AG04450 (cell line): ENCODE measurements around the gene NR2C2. TPM values are rescaled to one million over a fixed set of nuclear protein-coding genes. Genes with fewer than 3 reads are reported as not detected.

Experiments
- CTCF ChIA-PET: fragments of 300-600, 350-600 bp; formaldehyde crosslinking; extraction: SDS; loops from one replicate; lab custom pipeline; 2022; ENCODE audit warnings: antibody characterized with exemption, inconsistent platforms; lab: Charles Lee
- POLR2A ChIA-PET: fragments of 350-600 bp; formaldehyde crosslinking; extraction: SDS; loops from one replicate; lab custom pipeline; 2021; ENCODE audit warnings: antibody characterized with exemption, inconsistent platforms; lab: Yijun Ruan, JAX
- DNase-seq: peaks from one replicate; pipeline ENCODE4 v3.0.0-alpha.2; 2011; ENCODE audit warnings: low read depth, low spot score
- H3K27ac ChIP-seq: one replicate; pipeline ENCODE4 v1.5.1; 2012; ENCODE audit warnings: low read depth, low read length, control low read depth
- H3K27me3 ChIP-seq: one replicate; pipeline ENCODE4 v1.6.0; 2012; ENCODE audit warnings: low read length; ENCODE audit not compliant: control insufficient read depth, insufficient read depth
- H3K4me3 ChIP-seq: 2 replicates; pipeline ENCODE4 v1.5.1; 2011; ENCODE audit warnings: mild to moderate bottlenecking, low read depth, low read length, control low read depth
- H3K9me3 ChIP-seq: 2 replicates; pipeline ENCODE4 v1.5.1; 2012; ENCODE audit warnings: low read length; ENCODE audit not compliant: control insufficient read depth, insufficient read depth
- polyA plus RNA-seq: library from polyadenylated mRNA; depleted of rRNA; stranded (reverse); fragments of >200 nt; gene quantifications from 2 replicates; pipeline ENCODE4 v1.2.3, GENCODE V29; 2011
- TF ChIP-seq, protein P1 (sequence below): IDR thresholded peaks from 2 replicates; pipeline ENCODE4 v1.5.1; 2011; ENCODE audit warnings: low read depth, low read length, control low read depth, inconsistent platforms

NR2C2 gene
- polyA plus RNA-seq, 1 experiment, result 16.1 TPM

DNA sequence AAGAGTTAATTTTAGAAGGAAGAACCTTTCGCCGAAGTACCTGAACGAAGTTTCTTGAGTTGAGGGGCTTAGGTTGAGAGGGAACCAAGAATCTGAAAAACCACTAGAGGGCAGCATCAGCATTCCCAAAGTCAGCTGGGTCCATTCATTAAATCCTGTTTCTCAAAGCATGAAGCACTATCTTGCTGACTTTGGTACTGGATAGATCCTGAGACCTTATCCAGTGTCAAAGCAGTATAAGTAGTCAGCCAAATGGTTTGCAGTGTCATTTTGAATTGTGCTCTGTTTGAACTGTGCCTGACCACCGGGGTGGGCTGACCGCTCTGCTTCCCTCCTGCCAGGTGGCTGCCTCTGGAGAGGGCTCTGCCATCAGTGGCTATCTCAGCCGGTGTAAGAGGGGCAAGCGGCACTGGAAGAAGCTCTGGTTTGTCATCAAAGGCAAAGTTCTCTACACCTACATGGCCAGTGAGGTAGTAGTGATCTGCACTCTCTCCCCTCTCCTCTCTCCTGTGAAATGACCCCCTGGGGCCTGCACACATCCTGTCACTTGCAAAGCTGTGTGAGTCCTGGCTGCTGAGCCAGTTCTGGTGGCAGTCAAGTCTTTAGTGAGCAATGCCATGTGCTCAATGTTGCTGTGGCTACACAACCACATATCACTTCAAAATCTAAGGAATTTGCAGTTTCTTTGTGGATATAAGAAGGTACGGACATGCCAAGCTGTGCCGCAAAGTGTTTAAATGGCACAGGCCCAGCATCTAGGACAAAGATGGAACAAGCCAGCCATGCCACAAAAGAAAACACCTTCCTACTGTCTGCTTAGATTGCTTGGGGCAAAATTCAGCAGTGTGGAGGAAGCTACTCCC is 21.4 kb upstream of the NR2C2 start:
- no peaks in the 10 kb centered on the region for H3K9me3 ChIP-seq
- no peak overlapping the region for H3K4me3 ChIP-seq
- ChIA-PET POLR2A (no interaction called here), CTCF (interaction anchor here (0.5 to 2.8 kb wide), 28 partner anchors 10 to 479 kb away, joined by 3 to 11 read pairs (median 4); partner anchors contain the start of genes CAPN7, MRPS25 and NR2C2)
- TF ChIP-seq, protein P1, sequence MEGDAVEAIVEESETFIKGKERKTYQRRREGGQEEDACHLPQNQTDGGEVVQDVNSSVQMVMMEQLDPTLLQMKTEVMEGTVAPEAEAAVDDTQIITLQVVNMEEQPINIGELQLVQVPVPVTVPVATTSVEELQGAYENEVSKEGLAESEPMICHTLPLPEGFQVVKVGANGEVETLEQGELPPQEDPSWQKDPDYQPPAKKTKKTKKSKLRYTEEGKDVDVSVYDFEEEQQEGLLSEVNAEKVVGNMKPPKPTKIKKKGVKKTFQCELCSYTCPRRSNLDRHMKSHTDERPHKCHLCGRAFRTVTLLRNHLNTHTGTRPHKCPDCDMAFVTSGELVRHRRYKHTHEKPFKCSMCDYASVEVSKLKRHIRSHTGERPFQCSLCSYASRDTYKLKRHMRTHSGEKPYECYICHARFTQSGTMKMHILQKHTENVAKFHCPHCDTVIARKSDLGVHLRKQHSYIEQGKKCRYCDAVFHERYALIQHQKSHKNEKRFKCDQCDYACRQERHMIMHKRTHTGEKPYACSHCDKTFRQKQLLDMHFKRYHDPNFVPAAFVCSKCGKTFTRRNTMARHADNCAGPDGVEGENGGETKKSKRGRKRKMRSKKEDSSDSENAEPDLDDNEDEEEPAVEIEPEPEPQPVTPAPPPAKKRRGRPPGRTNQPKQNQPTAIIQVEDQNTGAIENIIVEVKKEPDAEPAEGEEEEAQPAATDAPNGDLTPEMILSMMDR, result peak; percentile 83
- peak; percentile 39 for DNase-seq
- no peaks in the 10 kb centered on the region for H3K27me3 ChIP-seq
- H3K27ac ChIP-seq, result no peak overlapping the region

DNA sequence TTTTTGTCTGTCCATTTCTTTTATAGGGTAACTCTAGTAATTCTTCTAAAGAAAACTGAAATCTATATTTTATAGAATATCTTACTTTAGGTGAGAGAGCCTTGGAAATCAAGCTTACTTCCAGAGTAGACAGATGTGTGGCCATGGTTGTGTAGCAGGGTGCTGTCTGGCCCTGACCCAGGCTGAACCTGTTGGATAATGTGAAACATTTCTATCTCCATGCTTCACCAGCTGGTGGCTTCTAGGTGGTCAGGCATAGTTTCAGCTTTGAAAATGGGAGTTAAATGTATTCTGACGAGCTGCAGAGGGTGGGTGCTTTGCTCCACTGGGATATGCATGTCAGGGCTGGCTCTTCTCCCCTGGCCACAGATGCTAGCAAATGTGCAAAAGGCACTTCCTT is 20.8 kb upstream of the NR2C2 start:
- Histone ChIP-seq H3K27me3 (no peaks in the 10 kb centered on the region), H3K9me3 (no peaks in the 10 kb centered on the region), H3K27ac (no peak overlapping the region), H3K4me3 (no peak overlapping the region)
- TF ChIP-seq, protein P1, result no peak
- POLR2A ChIA-PET, result interaction anchor here (0.6 kb wide), 1 partner anchor 51 kb away, joined by 4 read pairs; no protein-coding TSS in a partner anchor
- CTCF ChIA-PET, result interaction anchor here (0.5 to 2.8 kb wide), 32 partner anchors 10 to 478 kb away, joined by 3 to 11 read pairs (median 4); partner anchors contain the start of genes CAPN7, MRPS25 and NR2C2
- DNase-seq, result no peak

DNA sequence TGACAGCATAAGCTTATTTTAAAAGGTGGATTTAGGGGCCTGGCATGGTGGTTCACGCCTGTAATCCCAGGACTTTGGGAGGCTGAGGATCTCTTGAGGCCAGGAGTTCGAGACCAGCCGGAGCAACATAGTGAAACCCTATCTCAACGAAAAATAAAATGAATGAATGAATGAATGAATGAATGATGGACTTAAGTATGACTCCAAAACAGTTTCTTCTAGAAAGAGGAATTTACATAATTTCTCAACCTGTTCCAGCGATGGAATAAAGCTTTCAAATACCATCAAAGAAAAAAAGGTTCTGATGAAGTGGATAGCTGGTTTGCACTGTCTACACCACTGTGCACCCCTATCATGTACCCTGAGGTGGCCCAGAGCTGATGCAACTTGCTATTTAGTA is 20.1 kb upstream of the NR2C2 start:
- Histone ChIP-seq H3K4me3 (no peak overlapping the region), H3K27me3 (no peaks in the 10 kb centered on the region), H3K27ac (no peak overlapping the region), H3K9me3 (no peaks in the 10 kb centered on the region)
- DNase-seq, result no peak
- POLR2A ChIA-PET, result interaction anchor here (0.6 kb wide), 1 partner anchor 50 kb away, joined by 4 read pairs; no protein-coding TSS in a partner anchor
- CTCF ChIA-PET, result interaction anchor here (1.1 to 2.8 kb wide), 14 partner anchors 10 to 415 kb away, joined by 3 to 11 read pairs (median 4); partner anchors contain the start of genes CAPN7 and NR2C2
- TF ChIP-seq, protein P1, result no peak

DNA sequence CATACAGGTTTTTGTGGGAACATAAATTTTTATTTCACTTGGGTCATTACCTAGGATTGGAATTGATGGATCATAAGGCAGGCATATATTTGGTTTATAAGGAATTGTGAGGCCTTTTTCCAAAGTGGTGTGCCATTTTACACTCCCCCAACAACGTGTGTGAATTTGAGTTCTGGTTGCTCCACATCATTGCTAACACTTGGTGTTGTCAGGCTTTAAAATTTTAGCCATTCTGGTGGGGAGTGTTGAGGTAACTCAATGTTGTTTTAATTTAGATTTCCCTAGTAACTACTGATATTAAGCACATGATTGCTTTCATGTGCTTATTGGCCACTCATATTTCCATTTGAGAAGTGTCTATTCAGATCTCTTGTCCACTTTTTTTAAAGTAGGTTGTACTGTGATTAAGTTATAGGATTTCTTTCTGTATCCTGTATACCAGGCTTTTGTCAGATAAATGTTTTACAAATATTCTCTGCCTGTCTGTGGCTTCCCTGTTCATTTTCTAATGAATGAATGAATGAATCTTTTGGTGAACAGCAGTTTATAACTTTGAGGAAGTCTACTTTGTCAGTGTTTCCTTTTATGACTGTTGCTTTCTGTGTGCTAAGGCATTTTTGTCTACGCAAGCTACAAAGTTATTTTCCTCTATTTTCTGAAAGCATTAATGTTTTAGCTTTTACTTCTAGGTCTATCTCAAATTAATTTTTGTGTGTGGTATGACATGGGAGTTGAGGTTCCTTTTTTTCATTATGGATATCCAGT is 17.9 kb upstream of the NR2C2 start:
- Histone ChIP-seq H3K27me3 (no peaks in the 10 kb centered on the region), H3K27ac (no peak overlapping the region), H3K9me3 (no peaks in the 10 kb centered on the region), H3K4me3 (no peak overlapping the region)
- TF ChIP-seq, protein P1, result no peak
- DNase-seq, result no peak
- POLR2A ChIA-PET, result no interaction called here
- CTCF ChIA-PET, result no interaction called here
